DMS153 (cell line): ENCODE results near the gene PCDHA8.
"Not testable (repeated sequence)": the region's sequence is repeated elsewhere in the genome, so short reads cannot be mapped to it uniquely, and the experiment has no call there.

Experiments
- DNase-seq: peaks from one replicate; lab custom pipeline; 2025; lab: John Stamatoyannopoulos, UW

Gene PCDHA8

GRCh38 chr5:140829511-140830501 is 11.2 kb upstream of the PCDHA8 start:
- not testable (repeated sequence) for DNase-seq

DNA sequence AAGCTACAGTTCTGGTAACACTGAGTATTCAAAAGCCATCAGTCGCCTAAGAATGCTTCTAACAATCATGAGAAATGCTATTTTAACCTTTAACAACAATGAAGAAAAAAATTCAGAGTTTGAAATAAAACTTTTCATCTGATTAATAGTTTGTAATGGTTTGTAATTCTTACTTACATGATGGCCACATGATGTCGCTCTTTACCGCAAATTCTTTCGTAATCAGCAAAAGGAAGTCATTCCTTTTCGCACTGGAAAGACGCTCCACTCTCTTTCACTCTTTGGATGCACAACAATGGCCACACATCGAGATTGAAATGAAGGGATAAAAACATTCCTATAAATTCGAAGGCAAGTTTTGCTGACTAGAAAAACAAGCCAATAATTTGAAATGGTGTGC is 7.0 kb upstream of the PCDHA8 start, which contains the start of gene PCDHA7:
Gene PCDHA7, plus strand, starts transcription at position 277 of the 400 bp plus-strand sequence. Its CDS starts 115 bp downstream, at position 392.
- no peak for DNase-seq

DNA sequence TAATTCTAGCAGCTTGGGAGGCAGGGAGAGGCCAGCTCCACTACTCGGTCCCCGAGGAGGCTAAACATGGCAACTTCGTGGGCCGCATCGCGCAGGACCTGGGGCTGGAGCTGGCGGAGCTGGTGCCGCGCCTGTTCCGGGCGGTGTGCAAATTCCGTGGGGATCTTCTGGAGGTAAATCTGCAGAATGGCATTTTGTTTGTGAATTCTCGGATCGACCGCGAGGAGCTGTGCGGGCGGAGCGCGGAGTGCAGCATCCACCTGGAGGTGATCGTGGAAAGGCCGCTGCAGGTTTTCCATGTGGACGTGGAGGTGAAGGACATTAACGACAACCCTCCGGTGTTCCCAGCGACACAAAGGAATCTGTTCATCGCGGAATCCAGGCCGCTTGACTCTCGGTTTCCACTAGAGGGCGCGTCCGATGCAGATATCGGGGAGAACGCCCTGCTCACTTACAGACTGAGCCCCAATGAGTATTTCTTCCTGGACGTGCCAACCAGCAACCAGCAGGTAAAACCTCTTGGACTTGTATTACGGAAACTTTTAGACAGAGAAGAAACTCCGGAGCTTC is 6.5 kb upstream of the PCDHA8 start:
- not testable (repeated sequence) for DNase-seq

DNA sequence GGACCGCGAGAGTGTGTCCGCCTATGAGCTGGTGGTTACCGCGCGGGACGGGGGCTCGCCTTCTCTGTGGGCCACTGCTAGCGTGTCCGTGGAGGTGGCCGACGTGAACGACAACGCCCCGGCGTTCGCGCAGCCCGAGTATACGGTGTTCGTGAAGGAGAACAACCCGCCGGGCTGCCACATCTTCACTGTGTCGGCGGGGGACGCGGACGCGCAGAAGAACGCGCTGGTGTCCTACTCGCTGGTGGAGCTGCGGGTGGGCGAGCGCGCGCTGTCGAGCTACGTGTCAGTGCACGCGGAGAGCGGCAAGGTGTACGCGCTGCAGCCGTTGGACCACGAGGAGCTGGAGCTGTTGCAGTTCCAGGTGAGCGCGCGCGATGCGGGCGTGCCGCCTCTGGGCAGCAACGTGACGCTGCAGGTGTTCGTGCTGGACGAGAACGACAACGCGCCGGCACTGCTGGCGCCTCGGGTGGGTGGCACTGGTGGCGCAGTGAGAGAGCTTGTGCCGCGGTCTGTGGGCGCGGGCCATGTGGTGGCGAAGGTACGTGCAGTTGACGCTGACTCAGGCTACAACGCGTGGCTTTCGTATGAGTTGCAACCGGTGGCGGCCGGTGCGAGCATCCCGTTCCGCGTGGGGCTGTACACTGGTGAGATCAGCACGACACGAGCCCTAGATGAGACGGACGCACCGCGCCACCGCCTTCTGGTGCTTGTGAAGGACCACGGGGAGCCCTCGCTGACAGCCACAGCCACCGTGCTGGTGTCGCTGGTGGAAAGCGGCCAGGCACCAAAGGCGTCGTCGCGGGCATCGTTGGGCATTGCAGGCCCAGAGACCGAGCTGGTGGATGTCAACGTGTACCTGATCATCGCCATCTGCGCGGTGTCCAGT is 5.1 kb upstream of the PCDHA8 start:
- no peak for DNase-seq

GRCh38 chr5:140842798-140843733 is 2.1 kb downstream of the PCDHA8 start:
- DNase-seq = no peak

GRCh38 chr5:140848139-140849102 is 7.4 kb downstream of the PCDHA8 start, which contains the start of gene PCDHA9:
Gene PCDHA9 (plus strand): TSS chr5:140848382. CDS start chr5:140848496, 114 bp downstream.
- DNase-seq = not testable (repeated sequence)

DNA sequence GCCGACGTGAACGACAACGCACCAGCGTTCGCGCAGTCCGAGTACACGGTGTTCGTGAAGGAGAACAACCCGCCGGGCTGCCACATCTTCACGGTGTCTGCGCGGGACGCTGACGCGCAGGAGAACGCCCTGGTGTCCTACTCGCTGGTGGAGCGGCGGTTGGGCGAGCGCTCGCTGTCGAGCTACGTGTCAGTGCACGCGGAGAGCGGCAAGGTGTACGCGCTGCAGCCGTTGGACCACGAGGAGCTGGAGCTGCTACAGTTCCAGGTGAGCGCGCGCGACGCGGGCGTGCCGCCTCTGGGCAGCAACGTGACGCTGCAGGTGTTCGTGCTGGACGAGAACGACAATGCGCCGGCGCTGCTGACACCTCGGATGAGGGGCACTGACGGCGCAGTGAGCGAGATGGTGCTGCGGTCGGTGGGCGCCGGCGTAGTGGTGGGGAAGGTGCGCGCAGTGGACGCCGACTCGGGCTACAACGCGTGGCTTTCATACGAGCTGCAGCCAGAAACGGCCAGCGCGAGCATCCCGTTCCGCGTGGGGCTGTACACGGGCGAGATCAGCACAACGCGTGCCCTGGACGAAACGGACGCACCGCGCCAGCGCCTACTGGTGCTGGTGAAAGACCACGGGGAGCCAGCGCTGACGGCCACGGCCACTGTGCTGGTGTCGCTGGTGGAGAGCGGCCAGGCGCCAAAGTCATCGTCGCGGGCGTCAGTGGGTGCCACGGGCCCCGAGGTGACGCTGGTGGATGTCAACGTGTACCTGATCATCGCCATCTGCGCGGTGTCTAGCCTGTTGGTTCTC is 9.0 kb downstream of the PCDHA8 start:
- DNase-seq = not testable (repeated sequence)

- DNase-seq = no peak
These were observed 15.0 kb downstream of the PCDHA8 start, which contains the start of gene PCDHA10 for GRCh38 chr5:140855772-140856674. Gene PCDHA10 (plus strand): TSS chr5:140855897. CDS start chr5:140856049, 152 bp downstream.

- no peak for DNase-seq
These were observed 16.4 kb downstream of the PCDHA8 start for GRCh38 chr5:140857177-140857986.

- no peak for DNase-seq
These were observed 16.9 kb downstream of the PCDHA8 start for GRCh38 chr5:140857987-140858240.

GRCh38 chr5:140862441-140863295 is 21.7 kb downstream of the PCDHA8 start:
- DNase-seq = no peak

DNA sequence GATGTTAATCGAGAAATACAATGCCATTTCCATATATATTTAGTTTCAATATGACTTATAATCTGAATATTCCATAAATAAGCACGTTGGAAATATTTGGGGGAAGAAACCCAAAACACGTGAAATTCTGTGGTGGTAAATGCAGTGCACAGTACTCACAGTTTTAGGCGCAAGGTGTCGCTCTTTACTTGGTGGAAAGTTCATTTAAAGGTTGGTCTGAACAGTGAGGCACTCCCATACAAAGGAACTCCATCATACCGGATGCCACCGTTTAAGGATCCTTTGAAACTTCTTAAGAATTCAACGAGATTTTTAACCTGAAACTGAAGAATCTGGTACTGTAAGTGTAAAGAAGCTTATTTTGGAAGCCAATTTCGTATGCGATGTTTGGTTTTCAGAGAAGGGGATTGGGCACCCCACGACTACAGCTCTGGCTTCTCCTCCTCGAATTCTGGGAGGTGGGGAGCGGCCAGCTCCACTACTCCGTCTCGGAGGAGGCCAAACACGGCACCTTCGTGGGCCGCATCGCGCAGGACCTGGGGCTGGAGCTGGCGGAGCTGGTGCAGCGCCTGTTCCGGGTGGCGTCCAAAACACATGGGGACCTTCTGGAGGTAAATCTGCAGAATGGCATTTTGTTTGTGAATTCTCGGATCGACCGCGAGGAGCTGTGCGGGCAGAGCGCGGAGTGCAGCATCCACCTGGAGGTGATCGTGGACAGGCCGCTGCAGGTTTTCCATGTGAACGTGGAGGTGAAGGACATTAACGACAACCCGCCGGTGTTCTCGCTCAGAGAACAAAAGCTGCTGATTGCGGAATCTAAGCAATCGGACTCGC is 28.0 kb downstream of the PCDHA8 start, which contains the start of gene PCDHA11:
Gene PCDHA11, plus strand, starts transcription at position 237 of the 834 bp plus-strand sequence. Its CDS starts 147 bp downstream, at position 384.
- no peak for DNase-seq

- no peak for DNase-seq
These were observed 28.5 kb downstream of the PCDHA8 start for GRCh38 chr5:140869555-140869886.

DNA sequence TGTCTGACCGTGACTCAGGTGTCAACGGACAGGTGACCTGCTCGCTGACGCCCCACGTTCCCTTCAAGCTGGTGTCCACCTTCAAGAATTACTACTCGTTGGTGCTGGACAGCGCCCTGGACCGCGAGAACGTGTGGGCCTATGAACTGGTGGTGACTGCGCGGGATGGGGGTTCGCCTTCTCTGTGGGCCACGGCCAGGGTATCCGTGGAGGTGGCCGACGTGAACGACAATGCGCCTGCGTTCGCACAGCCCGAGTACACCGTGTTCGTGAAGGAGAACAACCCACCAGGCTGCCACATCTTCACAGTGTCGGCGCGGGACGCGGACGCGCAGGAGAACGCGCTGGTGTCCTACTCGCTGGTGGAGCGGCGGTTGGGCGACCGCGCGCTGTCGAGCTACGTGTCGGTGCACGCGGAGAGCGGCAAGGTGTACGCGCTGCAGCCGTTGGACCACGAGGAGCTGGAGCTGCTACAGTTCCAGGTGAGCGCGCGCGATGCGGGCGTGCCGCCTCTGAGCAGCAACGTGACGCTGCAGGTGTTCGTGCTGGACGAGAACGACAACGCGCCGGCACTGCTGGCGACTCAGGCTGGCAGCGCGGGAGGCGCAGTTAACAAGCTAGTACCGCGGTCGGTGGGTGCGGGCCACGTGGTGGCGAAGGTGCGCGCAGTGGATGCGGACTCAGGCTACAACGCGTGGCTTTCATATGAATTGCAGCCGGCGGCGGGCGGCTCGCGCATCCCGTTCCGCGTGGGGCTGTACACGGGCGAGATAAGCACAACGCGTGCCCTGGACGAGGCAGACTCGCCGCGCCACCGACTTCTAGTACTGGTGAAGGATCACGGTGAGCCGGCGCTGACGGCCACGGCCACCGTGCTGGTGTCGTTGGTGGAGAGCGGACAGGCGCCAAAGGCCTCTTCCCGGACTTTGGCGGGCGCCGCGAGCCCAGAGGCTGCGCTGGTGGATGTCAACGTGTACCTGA is 29.5 kb downstream of the PCDHA8 start:
- DNase-seq = no peak
